ENCODE data around the gene SIN3A.

SIN3A gene

GRCh38 chr15:75371901-75372688, 79.4 kb downstream of the SIN3A start:
- DNase-seq (ENCODE audit: low spot score): no peak

GRCh38 chr15:75371486-75371885, 80.0 kb downstream of the SIN3A start:
- DNase-seq (ENCODE audit: low spot score): no peak

GRCh38 chr15:75369897-75370581, 81.5 kb downstream of the SIN3A start:
- no peak for DNase-seq (ENCODE audit: low spot score)

- no peak for DNase-seq (ENCODE audit: low spot score)
Measured at GRCh38 chr15:75368689-75369239, 82.7 kb downstream of the SIN3A start.

GRCh38 chr15:75367913-75368688, 83.4 kb downstream of the SIN3A start, which contains the start of gene MAN2C1:
Gene MAN2C1, minus strand, starts transcription at chr15:75368607. Its CDS starts 24 bp downstream, at chr15:75368583.
- DNase-seq (ENCODE audit: low spot score): peak; percentile 95

GRCh38 chr15:75367406-75367912, 84.0 kb downstream of the SIN3A start:
- no peak for DNase-seq (ENCODE audit: low spot score)

GRCh38 chr15:75367006-75367405, 84.5 kb downstream of the SIN3A start:
- no peak for DNase-seq (ENCODE audit: low spot score)

- DNase-seq (ENCODE audit: low spot score): no peak
Measured at GRCh38 chr15:75366163-75366562, 85.3 kb downstream of the SIN3A start.

- DNase-seq (ENCODE audit: low spot score): no peak
Measured at GRCh38 chr15:75364881-75365280, 86.6 kb downstream of the SIN3A start.

GRCh38 chr15:75363786-75364185, 87.7 kb downstream of the SIN3A start:
- no peak for DNase-seq (ENCODE audit: low spot score)

GRCh38 chr15:75362642-75363249, 88.7 kb downstream of the SIN3A start:
- no peak for DNase-seq (ENCODE audit: low spot score)

- DNase-seq (ENCODE audit: low spot score): no peak
Measured at GRCh38 chr15:75361989-75362641, 89.4 kb downstream of the SIN3A start.

- DNase-seq (ENCODE audit: low spot score): no peak
Measured at GRCh38 chr15:75361361-75361988, 90.0 kb downstream of the SIN3A start.

- DNase-seq (ENCODE audit: low spot score): no peak
Measured at GRCh38 chr15:75360856-75361255, 90.6 kb downstream of the SIN3A start.

GRCh38 chr15:75360391-75360790, 91.1 kb downstream of the SIN3A start:
- DNase-seq (ENCODE audit: low spot score): no peak

- no peak for DNase-seq (ENCODE audit: low spot score)
Measured at GRCh38 chr15:75359537-75360250, 91.8 kb downstream of the SIN3A start.

GRCh38 chr15:75358771-75359536, 92.5 kb downstream of the SIN3A start:
- no peak for DNase-seq (ENCODE audit: low spot score)

GRCh38 chr15:75357976-75358673, 93.4 kb downstream of the SIN3A start:
- no peak for DNase-seq (ENCODE audit: low spot score)

GRCh38 chr15:75356517-75356916, 95.0 kb downstream of the SIN3A start:
- DNase-seq (ENCODE audit: low spot score): no peak

All from AG08395 (cell line).